OCI-LY7 (cell line): ENCODE measurements around the gene SMOC2.

Experiments used
- EZH2phosphoT487 ChIP-seq: fragments of 200-600 bp; sonication (generic); IDR thresholded peaks from 2 replicates; pipeline ENCODE4 v1.6.1; 2018; ENCODE audit warnings: low read depth, borderline replicate concordance, mild to moderate bottlenecking, mixed run types, antibody characterized with exemption, low read length, moderate library complexity, mixed read lengths
- TF ChIP-seq, protein P1 (sequence below): fragments of 200-600 bp; sonication (generic); conservative IDR thresholded peaks from 2 replicates; pipeline ENCODE4 v1.5.1; 2014; ENCODE audit warnings: mild to moderate bottlenecking, antibody characterized with exemption, low read length, moderate library complexity, mixed read lengths

DNA sequence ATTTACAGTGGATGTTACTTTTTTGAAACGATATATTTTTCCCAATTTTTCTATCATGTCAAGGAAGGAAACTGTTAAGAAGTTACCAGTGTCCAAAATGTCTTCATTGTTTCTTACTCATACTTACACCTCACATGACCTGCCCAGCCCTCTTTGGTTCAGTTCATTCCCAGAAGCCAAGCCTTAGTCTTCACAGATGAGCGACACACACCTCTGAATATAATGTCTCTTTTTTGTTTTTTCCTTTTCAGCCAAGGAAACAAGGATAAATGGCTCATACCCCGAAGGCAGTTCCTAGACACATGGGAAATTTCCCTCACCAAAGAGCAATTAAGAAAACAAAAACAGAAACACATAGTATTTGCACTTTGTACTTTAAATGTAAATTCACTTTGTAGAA is 225.2 kb downstream of the SMOC2 start:
- TF ChIP-seq, protein P1, sequence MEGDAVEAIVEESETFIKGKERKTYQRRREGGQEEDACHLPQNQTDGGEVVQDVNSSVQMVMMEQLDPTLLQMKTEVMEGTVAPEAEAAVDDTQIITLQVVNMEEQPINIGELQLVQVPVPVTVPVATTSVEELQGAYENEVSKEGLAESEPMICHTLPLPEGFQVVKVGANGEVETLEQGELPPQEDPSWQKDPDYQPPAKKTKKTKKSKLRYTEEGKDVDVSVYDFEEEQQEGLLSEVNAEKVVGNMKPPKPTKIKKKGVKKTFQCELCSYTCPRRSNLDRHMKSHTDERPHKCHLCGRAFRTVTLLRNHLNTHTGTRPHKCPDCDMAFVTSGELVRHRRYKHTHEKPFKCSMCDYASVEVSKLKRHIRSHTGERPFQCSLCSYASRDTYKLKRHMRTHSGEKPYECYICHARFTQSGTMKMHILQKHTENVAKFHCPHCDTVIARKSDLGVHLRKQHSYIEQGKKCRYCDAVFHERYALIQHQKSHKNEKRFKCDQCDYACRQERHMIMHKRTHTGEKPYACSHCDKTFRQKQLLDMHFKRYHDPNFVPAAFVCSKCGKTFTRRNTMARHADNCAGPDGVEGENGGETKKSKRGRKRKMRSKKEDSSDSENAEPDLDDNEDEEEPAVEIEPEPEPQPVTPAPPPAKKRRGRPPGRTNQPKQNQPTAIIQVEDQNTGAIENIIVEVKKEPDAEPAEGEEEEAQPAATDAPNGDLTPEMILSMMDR = no peak
- no peak for TF ChIP-seq EZH2phosphoT487
